HepG2 (cell line): ENCODE results near the gene TTC24. TPM values are rescaled to one million over a fixed set of nuclear protein-coding genes. Genes with fewer than 3 reads are reported as not detected.

ENCODE experiments used
- FOXP1 ChIP-seq, 2 experiments: fragments of 450-650 bp in 1 of 2; IDR thresholded peaks; 2 replicates each; pipeline ENCODE4 v1.6.1; 2017 to 2018; ENCODE audit warnings: antibody characterized with exemption in 1 of 2
- GLMP ChIP-seq: sonication (generic); formaldehyde crosslinking; IDR thresholded peaks from 2 replicates; pipeline ENCODE4 v1.9.0; 2021; ENCODE audit warnings: missing genetic modification reagents, mild to moderate bottlenecking, borderline replicate concordance
- HOXD1 ChIP-seq: sonication (generic); formaldehyde crosslinking; IDR thresholded peaks from 2 replicates; pipeline ENCODE4 v1.5.0; 2020; ENCODE audit warnings: missing genetic modification reagents
- NFATC3 ChIP-seq: sonication (generic); formaldehyde crosslinking; IDR thresholded peaks from 2 replicates; pipeline ENCODE4 v1.5.1; 2020; ENCODE audit warnings: mild to moderate bottlenecking, missing genetic modification reagents
- NFIB ChIP-seq: sonication (generic); formaldehyde crosslinking; IDR thresholded peaks from 2 replicates; pipeline ENCODE4 v1.9.0; 2021; ENCODE audit warnings: missing genetic modification reagents, mild to moderate bottlenecking, borderline replicate concordance
- NR2F6 ChIP-seq, 2 experiments: IDR thresholded peaks; 2 replicates each; pipeline ENCODE4 v1.6.1; 2016; ENCODE audit warnings: antibody characterized with exemption in 1 of 2, mild to moderate bottlenecking in 1 of 2
- POLR2A ChIP-seq, 2 experiments: IDR thresholded peaks; 2 replicates each; pipeline ENCODE4 v1.6.1; 2011; ENCODE audit warnings: low read depth in 2 of 2, low read length in 2 of 2, mild to moderate bottlenecking in 1 of 2, moderate library complexity in 1 of 2; ENCODE audit not compliant: insufficient read depth in 1 of 2
- TEAD2 ChIP-seq: sonication (generic); formaldehyde crosslinking; IDR thresholded peaks from 2 replicates; pipeline ENCODE4 v1.9.0; 2021; ENCODE audit warnings: missing genetic modification reagents
- TFDP2 ChIP-seq: sonication (generic); formaldehyde crosslinking; IDR thresholded peaks from 2 replicates; pipeline ENCODE4 v1.4.0; 2020; ENCODE audit warnings: missing genetic modification reagents
- TGIF2 ChIP-seq: IDR thresholded peaks from 2 replicates; pipeline ENCODE4 v1.6.1; 2016; ENCODE audit warnings: control low read depth, missing compliant biosample characterization
- ZBTB21 ChIP-seq: sonication (generic); formaldehyde crosslinking; IDR thresholded peaks from 2 replicates; pipeline ENCODE4 v1.4.0; 2020; ENCODE audit warnings: missing genetic modification reagents
- ZBTB42 ChIP-seq: sonication (generic); formaldehyde crosslinking; IDR thresholded peaks from 2 replicates; pipeline ENCODE4 v1.5.0; 2020; ENCODE audit warnings: mild to moderate bottlenecking, missing genetic modification reagents
- ZNF101 ChIP-seq: sonication (generic); formaldehyde crosslinking; IDR thresholded peaks from 2 replicates; pipeline ENCODE4 v1.4.0; 2020; ENCODE audit warnings: mild to moderate bottlenecking, low read depth, missing genetic modification reagents, borderline replicate concordance
- ZNF142 ChIP-seq: sonication (generic); formaldehyde crosslinking; IDR thresholded peaks from 2 replicates; pipeline ENCODE4 v1.4.0; 2020; ENCODE audit warnings: missing genetic modification reagents
- ZNF574 ChIP-seq: sonication (generic); formaldehyde crosslinking; IDR thresholded peaks from 2 replicates; pipeline ENCODE4 v1.4.0; 2020; ENCODE audit warnings: missing genetic modification reagents
- ZNF720 ChIP-seq: sonication (generic); formaldehyde crosslinking; IDR thresholded peaks from 2 replicates; pipeline ENCODE4 v1.4.0; 2020; ENCODE audit warnings: missing genetic modification reagents
- ZNF740 ChIP-seq: sonication (generic); formaldehyde crosslinking; IDR thresholded peaks from 2 replicates; pipeline ENCODE4 v1.4.0; 2020; ENCODE audit warnings: missing genetic modification reagents
- polyA plus RNA-seq, 8 experiments: library from polyadenylated mRNA; depleted of rRNA in 3 of 8; stranded (reverse) in 7 of 8; unstranded in 1 of 8; fragments of >200 nt; fragmentation: Illumina TruSeq in 4 of 8; extraction: Trizol in 4 of 8; gene quantifications; 2 replicates each; pipeline versions ENCODE4 v1.2.1 to v1.2.3, GENCODE V29; 2011 to 2016; ENCODE audit warnings: low read depth in 4 of 8, missing spikeins in 1 of 8, mixed read lengths in 1 of 8; ENCODE audit not compliant: insufficient read depth in 1 of 8
- total RNA-seq, 5 experiments: library from RNA; depleted of rRNA; stranded (reverse); fragments of >200 nt; fragmentation: Illumina TruSeq; extraction: Trizol; gene quantifications; 2 replicates each; pipeline ENCODE4 v1.2.3, GENCODE V29; 2016; ENCODE audit warnings: low read depth in 1 of 5

TTC24 gene
- total and polyA plus RNA-seq, 2 of the 13 experiments (the other 11 are each of a cell fraction or from before 2014, with no cell fraction given), result 0.13 to 0.18 TPM

- peak; percentile 82; the same call in 1 of the 2 replicates for TF ChIP-seq TFDP2 (CRISPR knock-in tag)
- no peak for TF ChIP-seq TEAD2 (CRISPR knock-in tag)
- no peak for TF ChIP-seq ZNF142 (CRISPR knock-in tag)
- 0 out of 2 replicates have a peak, but pooled peaks have one; percentile 21 for TF ChIP-seq ZNF101 (CRISPR knock-in tag)
- TF ChIP-seq ZBTB21, result no peak
- TF ChIP-seq POLR2A (IDR thresholded peaks at IDR 0.05; ENCODE audit: insufficient read depth in 1 of 2, low read depth in 2 of 2, low read length in 2 of 2), result peak; percentile 85 to 90
- TF ChIP-seq NR2F6 (IDR thresholded peaks at IDR 0.05), result no peak
- TF ChIP-seq NR2F6 (CRISPR knock-in tag; IDR thresholded peaks at IDR 0.05), result no peak
- no peak for TF ChIP-seq GLMP
- TF ChIP-seq HOXD1 (CRISPR knock-in tag), result peak; percentile 49; the same call in 1 of the 2 replicates
- no peak for TF ChIP-seq ZNF720
- no peak for TF ChIP-seq NFIB
- 0 out of 2 replicates have a peak, but pooled peaks have one; percentile 38 for TF ChIP-seq NFATC3 (CRISPR knock-in tag)
- TF ChIP-seq ZNF574 (CRISPR knock-in tag), result peak; percentile 100
- TF ChIP-seq FOXP1 (IDR thresholded peaks at IDR 0.05), result no peak
- no peak for TF ChIP-seq FOXP1 (CRISPR knock-in tag; IDR thresholded peaks at IDR 0.05)
- no peak for TF ChIP-seq ZNF740 (CRISPR knock-in tag)
- peak; percentile 80 for TF ChIP-seq TGIF2
- TF ChIP-seq ZBTB42 (CRISPR knock-in tag), result no peak
These were observed 21.8 kb downstream of the TTC24 start, which contains the start of gene GPATCH4 (continued) for GRCh38 chr1:156601122-156601830.
